AG04450 (cell line): Measurements from ENCODE around the gene PDK2. TPM values are rescaled to one million over a fixed set of nuclear protein-coding genes. Genes with fewer than 3 reads are reported as not detected.
"Not testable (repeated sequence)": the region's sequence is repeated elsewhere in the genome, so short reads cannot be mapped to it uniquely, and the experiment has no call there.

Source experiments
- CTCF ChIA-PET: fragments of 300-600, 350-600 bp; formaldehyde crosslinking; extraction: SDS; loops from one replicate; lab custom pipeline; 2022; ENCODE audit warnings: antibody characterized with exemption, inconsistent platforms; lab: Charles Lee
- POLR2A ChIA-PET: fragments of 350-600 bp; formaldehyde crosslinking; extraction: SDS; loops from one replicate; lab custom pipeline; 2021; ENCODE audit warnings: antibody characterized with exemption, inconsistent platforms; lab: Yijun Ruan, JAX
- DNase-seq: peaks from one replicate; pipeline ENCODE4 v3.0.0-alpha.2; 2011; ENCODE audit warnings: low read depth, low spot score
- H3K27ac ChIP-seq: one replicate; pipeline ENCODE4 v1.5.1; 2012; ENCODE audit warnings: low read depth, low read length, control low read depth
- H3K27me3 ChIP-seq: one replicate; pipeline ENCODE4 v1.6.0; 2012; ENCODE audit warnings: low read length; ENCODE audit not compliant: control insufficient read depth, insufficient read depth
- H3K4me3 ChIP-seq: 2 replicates; pipeline ENCODE4 v1.5.1; 2011; ENCODE audit warnings: mild to moderate bottlenecking, low read depth, low read length, control low read depth
- H3K9me3 ChIP-seq: 2 replicates; pipeline ENCODE4 v1.5.1; 2012; ENCODE audit warnings: low read length; ENCODE audit not compliant: control insufficient read depth, insufficient read depth
- CTCF ChIP-seq: IDR thresholded peaks from 2 replicates; pipeline ENCODE4 v1.5.1; 2011; ENCODE audit warnings: low read depth, low read length, control low read depth, inconsistent platforms
- polyA plus RNA-seq: library from polyadenylated mRNA; depleted of rRNA; stranded (reverse); fragments of >200 nt; gene quantifications from 2 replicates; pipeline ENCODE4 v1.2.3, GENCODE V29; 2011

Gene PDK2
- polyA plus RNA-seq, 1 experiment = 62.4 TPM

DNA sequence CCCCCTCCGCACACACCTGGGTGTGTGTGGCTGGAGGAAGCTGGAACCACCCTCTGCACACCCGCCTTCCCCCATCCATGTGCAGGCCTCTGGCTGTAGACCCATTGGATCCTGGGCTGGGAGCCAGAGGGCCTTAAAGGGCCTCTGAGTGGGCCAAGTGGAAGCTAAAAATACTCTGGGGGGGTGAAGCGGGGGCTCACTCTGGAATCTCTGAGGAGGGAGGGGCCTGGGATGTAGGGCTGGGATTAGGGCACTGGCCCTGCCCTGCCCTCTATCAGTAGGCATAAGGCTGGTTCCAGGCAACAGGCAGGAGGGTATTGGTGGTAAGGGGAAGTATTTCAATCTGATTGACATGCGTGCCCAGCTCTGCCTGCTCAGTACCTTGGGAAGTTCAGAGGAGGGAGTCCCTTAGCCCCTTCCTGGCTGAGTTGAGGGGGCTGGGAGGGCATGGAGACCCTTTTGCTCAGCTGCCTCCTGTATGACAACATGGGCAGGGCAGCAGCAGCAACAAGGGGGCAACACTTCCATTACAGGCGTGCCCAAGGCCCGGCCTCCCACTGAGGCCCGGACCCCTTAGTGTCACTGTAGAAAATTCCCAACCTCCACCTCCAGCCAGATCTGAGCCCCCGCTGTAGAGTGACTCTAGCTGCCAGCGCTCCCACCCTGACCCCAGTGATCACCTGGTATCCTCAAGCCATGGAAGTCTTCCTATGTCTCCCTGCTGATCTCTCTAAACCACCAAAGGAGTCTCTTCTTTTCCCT, 34.0 kb upstream of the PDK2 start:
- no peak for TF ChIP-seq CTCF
- CTCF ChIA-PET = interaction anchor here (0.5 to 2.2 kb wide), 4 partner anchors 26 to 34 kb away, joined by 3 to 13 read pairs (median 4); no protein-coding TSS in a partner anchor
- no peaks in the 10 kb centered on the region for H3K9me3 ChIP-seq
- H3K4me3 ChIP-seq = no peak overlapping the region
- POLR2A ChIA-PET = interaction anchor here (0.5 to 0.7 kb wide), 2 partner anchors 22 to 141 kb away, joined by 3 to 6 read pairs; no protein-coding TSS in a partner anchor
- DNase-seq = no peak
- no peaks in the 10 kb centered on the region for H3K27me3 ChIP-seq
- peak overlapping the region; percentile 82 for H3K27ac ChIP-seq

DNA sequence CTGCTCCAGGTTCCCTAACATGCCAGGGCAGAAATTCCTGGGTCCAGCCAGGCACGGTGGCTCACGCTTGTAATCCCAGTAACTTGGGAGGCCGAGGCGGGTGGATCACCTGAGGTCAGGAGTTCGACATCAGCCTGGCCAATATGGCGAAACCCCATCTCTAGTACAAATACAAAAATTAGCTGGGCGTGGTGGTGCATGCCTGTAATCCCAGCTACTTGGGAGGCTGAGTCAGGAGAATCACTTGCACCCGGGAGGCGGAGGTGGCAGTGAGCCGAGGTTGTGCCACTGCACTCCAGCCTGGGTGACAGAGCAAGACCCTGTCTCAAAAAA, 33.5 kb upstream of the PDK2 start:
- ChIA-PET CTCF (interaction anchor here (1.3 kb wide), 1 partner anchor 25 kb away, joined by 5 read pairs; no protein-coding TSS in a partner anchor), POLR2A (interaction anchor here (0.7 kb wide), 2 partner anchors 140 to 1008 kb away, joined by 5 to 6 read pairs; no protein-coding TSS in a partner anchor)
- not testable (repeated sequence) for H3K27me3 ChIP-seq, H3K4me3 ChIP-seq, H3K9me3 ChIP-seq, DNase-seq
- H3K27ac ChIP-seq = peak overlapping the region; percentile 82

GRCh38 chr17:50062293-50063243, 32.6 kb upstream of the PDK2 start:
- DNase-seq = no peak
- Histone ChIP-seq H3K4me3 (no peak overlapping the region), H3K27ac (peak overlapping the region; percentile 82), H3K9me3 (no peaks in the 10 kb centered on the region), H3K27me3 (no peaks in the 10 kb centered on the region)
- ChIA-PET CTCF (interaction anchor here (0.6 to 1.3 kb wide), 3 partner anchors 24 to 66 kb away, joined by 3 to 5 read pairs (median 3); no protein-coding TSS in a partner anchor), POLR2A (interaction anchor here (0.7 to 1.0 kb wide), 2 partner anchors 30 to 1009 kb away, joined by 3 to 5 read pairs; no protein-coding TSS in a partner anchor)
- no peak for TF ChIP-seq CTCF

DNA sequence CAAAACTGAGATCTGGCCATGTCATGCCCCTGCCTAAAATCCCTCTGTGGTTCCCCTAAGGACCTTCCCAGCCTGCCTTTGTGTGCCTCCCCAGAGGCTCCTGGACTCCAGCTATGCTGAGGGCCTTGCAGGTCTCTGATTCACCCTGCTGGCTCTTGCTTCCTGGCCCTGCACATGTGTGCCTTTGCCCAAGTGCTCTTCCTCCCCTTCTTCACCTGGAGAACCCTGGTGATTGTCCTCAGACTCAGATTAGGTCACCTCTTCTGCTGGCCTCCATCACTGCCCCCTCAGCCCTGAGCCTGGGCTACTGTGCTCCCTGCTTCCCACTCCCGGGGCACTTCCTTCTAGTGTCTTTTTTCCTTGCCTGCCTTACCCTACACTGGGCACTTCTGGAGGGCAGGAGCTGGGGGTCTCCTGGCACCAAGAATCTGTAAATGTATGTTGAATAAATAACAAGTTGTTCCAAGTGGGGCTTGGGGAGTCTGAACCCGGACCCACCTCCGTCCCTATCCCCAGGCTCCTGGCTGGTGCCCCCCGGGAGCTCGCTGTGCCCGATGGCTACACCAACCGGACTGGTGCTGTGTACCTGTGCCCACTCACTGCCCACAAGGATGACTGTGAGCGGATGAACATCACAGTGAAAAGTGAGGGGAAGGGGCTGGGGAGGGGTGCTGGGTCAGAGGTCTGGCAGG, 31.4 kb upstream of the PDK2 start:
- no peaks in the 10 kb centered on the region for H3K27me3 ChIP-seq
- CTCF ChIA-PET = interaction anchor here (1.1 to 4.9 kb wide), 3 partner anchors 31 to 37 kb away, joined by 4 to 40 read pairs (median 8); partner anchors contain the start of gene PDK2
- H3K9me3 ChIP-seq = no peaks in the 10 kb centered on the region
- POLR2A ChIA-PET = interaction anchor here (1.1 kb wide), 1 partner anchor 35 kb away, joined by 3 read pairs; no protein-coding TSS in a partner anchor
- no peak for TF ChIP-seq CTCF
- no peak for DNase-seq
- no peak overlapping the region for H3K4me3 ChIP-seq
- H3K27ac ChIP-seq = peak overlapping the region; percentile 98
